NCI-H524 (cell line): ENCODE measurements around the gene PERCC1.
"Not testable (repeated sequence)": the region's sequence is repeated elsewhere in the genome, so short reads cannot be mapped to it uniquely, and the experiment has no call there.

Experiments used
- DNase-seq, 2 experiments: peaks; one replicate each; lab custom pipeline; 2025; lab: John Stamatoyannopoulos, UW

The PERCC1 gene

DNA sequence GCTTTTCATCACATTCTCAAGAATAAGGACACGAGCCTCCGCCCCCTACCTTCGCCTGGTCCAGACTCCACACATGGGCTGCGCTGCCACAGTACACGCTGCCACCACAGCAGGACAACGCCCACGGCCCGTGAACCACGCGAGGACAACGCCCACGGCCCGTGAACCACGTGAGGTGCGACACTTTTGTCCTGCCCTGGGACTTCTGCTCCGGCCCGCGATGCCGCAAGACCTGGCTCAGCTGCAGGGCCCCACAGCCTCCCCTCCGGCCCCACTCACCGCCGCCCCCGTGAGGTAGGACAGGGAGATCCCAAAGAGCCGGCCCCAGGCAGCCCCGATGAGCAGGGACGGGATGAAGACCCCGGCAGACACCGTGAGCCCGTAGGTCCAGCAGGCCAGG, 19.3 kb downstream of the PERCC1 start:
- DNase-seq = no peak

DNA sequence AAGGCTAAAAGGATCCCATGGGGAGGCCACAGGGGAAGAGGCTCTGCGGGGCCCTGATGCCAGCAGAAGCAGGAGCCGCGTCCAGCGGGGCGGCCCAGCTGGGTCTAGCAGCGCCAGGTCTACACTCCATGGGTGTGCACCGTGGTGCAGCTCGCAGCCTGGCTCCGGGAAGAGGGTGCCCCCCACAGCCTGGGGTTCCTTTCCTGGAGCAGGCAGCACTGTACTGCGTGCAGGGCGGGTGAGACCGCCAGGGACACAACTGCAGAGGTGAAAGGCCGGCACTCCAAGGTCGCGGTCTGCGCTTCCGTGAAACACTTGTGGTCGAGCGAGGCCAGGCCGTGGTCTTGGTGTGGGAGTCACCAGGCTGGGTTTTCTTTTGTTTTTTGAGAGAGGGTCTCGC, 20.0 kb downstream of the PERCC1 start:
- no peak for DNase-seq

DNA sequence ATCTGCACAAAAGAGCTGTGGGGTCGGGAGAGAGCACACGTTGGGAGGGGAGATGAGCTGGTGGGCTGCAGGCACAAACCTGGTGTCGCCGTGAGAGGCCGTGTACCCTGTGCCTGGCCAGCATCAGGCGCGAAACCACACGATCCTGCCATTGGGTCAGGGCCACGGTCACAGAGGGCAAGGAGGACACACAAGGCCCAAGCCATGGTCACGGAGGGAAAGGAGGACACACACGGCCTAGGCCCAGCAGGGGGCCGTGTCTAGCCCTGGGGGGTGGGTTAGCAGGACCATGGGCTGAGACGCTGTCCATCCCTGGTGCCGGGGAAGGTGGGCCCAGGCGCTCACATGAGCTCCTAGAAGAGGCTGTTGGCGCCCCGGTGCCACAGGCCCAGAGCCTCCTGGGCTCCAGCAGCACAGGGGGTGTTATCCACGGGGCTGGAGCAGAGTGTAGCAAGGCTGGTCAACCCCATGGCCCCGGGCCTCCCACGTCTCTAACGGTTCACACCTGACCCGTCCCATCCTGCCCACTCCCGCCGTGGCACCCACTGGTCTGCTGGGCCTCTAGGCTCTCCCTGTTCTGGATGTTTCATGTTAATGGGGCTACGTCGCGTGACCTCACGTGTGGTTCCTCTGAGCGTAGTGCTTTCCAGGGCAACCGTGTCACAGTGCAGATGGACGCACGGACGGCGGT, 21.0 kb downstream of the PERCC1 start:
- no peak for DNase-seq

DNA sequence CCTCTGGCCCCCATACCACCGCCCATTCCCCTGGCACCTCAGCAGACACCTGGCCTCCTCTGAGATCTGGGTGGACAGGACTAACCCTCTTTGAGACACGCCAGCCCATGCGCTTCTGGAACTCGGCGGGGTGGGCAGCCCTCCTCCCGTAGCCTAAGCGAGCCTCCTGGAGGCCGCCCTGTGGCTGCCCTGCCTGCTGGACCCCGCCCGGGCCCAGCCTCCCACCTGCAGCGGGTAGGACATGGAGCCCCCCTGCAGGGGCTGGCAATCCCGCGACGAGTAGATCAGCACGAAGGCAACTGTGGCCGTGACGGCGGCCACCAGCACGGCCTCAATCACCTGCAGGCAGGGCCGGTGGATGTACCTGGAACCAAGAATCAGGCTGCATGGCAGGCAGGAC, 21.7 kb downstream of the PERCC1 start:
- DNase-seq = no peak

DNA sequence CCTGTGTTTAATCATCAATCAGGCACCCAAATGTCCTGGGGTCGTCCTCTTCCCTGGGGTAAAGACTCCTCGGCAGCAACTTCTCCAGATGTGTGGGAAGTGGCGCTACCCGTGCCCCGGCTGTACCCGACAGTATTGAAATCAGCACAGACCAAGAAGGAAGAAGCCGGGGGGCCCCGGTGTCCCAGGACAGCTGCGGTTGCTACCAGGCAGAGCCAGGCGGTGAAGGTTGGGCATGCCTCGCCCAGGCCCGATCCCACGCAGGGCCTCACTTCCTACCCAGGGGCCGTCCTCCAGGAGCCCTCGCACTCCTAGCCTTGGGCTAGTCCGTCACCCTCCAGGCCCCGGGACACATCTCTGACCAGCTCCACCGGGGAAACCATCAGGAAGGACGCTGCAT, 22.4 kb downstream of the PERCC1 start:
- no peak for DNase-seq

DNA sequence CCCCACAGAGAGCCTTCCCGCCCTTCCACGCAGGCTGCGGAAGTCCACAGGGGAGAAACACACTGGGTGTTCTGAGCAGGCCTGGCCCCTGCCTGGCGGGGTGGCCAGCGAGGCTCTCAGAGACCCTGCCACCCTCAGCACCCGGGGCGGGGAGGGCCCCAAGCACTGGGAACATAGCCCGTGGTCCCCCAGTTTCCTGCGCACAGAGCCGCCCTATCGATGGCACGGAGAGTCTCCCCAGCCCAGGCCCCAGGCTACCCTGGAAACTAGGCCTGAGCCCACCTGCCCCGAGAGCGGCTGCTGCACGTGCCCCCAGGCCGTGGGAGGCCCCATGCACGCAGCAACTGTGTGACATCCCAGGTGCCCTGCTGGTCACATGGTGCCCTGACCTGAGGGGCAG, 23.7 kb downstream of the PERCC1 start:
- no peak for DNase-seq

DNA sequence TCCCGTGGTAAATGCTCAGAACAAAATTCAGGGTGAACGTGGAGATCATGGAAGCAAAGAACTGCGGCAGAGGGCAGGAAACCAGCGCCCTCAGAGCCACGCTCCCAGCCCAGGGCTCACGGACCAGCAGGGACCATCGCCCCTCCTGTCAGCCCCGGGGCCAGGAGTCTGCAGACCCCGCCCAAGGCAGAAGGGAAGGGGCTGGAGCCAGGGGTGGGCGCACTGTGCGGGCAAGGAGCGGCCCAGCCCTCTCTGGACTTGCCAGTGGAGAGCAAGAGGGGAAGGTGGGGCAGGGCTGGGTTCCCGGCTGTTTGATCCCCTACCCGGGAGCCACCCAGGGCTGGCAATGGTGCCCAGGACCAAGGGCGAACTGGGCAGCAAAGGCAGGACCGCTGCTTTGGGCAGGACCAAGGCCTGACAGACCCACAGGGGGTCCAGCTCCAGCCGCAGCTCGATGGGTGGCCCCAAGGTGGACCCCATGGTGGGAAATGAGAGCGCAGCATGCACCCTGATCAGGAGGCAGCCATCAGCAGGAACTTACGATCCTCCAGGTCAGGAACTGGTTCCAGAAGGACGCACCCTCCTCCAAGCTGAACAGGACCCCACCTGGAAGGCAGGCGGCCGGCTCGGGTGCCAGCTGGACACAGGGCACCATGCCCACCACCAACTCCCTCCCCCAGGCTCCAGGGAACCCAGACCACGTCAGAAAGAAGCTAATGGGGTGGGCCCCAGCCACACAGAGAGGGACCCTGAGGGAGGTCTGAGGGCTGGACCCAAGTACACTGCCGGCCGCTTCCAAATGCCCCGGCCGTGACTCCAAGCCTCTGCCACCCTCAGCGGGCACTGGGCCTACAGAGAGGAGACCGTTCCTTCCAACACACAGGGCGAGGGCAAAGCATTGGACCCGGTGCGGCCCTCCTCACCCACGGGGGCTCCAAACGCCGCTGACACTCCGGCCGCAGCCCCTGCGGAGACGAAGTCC, 24.6 kb downstream of the PERCC1 start:
- DNase-seq = no peak

DNA sequence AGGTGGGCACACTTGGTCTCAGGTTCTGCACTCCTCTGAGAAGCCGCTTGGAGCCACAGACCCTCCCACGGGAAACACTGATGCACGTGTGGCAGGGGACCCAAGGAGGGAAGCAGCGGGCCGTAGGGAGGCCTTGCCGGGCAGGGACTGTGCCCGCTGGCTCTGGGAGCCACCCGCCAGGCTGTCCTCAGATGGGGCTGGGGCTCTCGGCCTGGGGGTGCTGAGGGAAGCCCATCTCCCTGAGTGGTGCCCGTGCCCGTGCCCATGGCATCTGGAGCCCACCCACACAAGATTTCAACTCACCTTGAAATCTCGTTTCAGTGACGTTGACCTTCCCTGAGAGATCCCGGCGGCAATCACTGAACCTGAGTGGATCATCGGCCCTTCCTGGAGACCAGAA, 26.1 kb downstream of the PERCC1 start:
- DNase-seq = no peak

DNA sequence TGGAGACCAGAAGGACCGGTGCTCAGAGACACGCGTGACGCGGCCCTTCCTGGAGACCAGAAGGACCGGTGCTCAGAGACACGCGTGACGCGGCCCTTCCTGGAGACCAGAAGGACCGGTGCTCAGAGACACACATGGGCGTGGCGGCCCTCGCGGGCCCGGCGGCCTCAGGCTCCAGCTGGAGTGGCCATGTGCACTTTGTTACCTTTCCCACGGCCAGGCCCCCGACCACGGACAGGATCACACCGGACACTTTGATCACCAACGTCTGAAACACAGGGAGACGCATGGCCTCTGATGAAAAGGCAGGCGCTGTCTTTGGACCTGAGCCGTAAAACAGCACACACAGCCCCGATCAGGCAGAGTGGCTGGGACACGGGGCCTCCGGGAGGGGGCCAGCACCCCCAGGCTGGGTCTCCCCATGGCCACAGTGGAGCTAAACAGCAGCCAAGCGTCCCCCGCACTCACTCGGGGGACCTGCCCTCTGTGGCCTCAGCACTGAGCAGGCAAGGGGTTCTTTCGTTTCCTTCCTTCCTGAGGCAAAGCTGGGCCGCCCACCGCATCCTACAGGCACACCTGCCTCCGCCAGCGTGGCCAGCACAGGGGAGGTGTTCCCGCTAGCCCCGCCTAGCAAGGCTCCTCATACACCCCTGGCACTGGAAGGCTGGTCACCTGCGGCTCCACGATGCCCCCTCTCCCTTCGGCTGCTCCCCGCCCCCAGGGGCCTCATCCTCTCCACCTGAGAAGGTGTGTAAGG, 26.8 kb downstream of the PERCC1 start:
- no peak for DNase-seq

DNA sequence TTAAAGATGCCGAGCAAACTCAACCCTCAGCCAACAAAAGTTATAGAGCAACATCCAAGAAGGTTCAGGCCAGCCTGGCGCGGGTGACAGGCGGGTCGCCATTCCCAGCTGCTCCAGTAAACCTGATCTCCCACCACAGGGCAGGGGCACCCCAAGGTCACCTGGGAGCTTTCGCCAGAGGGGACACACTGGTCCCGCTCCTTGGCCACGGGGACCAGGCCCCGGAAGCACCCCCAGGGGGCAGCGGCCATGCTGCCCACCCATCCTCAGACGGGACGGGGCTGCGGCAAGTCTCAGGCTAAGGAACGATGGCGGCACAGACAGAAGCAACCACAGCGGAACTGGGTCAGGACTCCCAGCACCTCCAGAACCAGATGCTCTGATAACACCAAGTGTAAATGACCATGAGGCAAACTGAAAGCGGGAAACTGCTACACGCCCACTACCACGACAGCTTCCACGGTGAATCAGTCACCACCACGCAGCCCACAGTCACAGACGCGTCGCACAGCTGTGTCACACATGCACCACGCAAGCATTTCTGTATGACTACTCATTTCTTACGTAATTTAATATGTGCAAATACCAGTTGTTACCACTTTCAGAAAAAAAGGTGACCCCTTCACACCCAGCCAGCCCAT, 27.6 kb downstream of the PERCC1 start:
- no peak for DNase-seq

DNA sequence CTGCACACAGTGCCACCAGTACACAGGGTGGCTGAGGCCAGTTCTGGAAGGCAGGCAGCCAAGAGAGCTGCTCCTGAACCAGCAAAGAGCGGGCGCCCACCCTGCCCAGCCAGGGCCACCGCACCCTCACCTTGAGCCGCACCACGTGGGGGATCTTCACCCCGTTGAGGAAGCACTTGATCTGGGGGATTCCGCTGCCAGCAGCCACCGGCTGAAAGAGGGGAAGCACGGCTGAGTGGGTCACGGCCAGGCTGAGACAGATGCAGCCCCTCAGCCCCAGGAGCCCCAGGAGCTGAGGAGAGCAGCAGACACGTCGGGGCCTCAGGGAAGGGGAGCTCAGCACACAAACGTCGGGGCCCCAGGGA, 28.1 kb downstream of the PERCC1 start:
- no peak for DNase-seq

DNA sequence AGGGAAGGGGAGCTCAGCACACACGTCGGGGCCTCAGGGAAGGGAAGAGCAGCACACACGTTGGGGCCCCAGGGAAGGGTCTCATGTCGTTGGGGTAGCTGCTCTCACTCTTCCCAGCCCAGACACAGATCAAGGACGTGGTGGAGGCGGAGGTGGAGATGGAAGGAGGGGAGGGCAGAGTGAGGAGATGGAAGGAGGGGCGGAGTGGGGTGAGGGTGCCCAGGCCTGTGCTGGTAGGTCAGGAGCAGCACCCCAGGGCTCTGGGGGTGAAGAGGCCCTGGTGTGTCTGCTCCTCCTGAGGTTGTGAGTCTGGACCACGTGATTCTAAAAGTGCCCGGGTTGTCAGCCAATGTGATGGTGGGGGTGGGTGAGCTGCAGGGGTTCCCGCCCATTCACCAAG, 29.1 kb downstream of the PERCC1 start:
- no peak for DNase-seq

DNA sequence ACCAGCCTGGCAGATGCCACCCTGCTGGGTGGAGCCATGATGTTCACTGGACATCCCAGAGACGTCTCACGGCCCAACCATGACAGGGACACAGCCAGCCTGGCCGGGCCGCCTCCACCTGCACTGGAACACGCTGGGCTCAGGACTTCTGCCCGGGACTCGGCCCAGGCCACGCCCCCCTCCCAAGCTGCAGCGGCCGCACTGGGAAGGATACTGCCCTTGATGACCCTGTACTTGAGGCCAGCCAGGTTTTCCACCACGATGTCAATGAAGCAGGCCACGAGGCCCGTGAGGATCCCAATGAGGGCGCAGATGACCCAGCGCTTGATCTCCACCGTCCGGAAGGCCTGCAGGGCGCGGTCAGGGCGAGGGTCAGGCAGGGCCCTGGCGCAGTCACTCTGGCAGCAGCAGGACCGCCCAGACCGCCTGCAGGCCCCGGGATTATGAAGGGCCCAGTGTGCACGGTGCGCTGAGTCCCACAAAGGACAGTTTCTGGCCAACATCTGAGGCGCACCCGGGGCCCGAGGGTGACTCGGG, 29.8 kb downstream of the PERCC1 start:
- DNase-seq = no peak

DNA sequence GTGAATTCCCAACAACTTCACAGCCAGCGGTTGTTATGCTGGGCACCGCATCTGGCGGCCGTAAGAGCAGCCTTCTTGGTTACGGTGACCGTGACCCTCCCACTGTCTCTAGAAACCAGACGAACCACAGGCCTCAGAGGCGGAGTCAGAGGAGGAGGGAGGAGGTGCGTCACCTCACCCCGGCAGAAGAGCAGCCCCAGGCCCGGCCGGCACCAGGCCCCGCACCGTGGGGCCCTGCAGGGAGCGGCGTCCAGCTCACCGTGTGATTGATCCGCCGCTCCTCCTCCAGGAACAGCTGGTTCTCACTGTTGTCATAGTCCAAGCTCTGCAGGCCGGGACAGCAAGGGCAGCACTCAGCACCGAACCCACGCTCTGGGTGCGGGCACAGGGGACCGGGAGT, 30.3 kb downstream of the PERCC1 start:
- DNase-seq = no peak

DNA sequence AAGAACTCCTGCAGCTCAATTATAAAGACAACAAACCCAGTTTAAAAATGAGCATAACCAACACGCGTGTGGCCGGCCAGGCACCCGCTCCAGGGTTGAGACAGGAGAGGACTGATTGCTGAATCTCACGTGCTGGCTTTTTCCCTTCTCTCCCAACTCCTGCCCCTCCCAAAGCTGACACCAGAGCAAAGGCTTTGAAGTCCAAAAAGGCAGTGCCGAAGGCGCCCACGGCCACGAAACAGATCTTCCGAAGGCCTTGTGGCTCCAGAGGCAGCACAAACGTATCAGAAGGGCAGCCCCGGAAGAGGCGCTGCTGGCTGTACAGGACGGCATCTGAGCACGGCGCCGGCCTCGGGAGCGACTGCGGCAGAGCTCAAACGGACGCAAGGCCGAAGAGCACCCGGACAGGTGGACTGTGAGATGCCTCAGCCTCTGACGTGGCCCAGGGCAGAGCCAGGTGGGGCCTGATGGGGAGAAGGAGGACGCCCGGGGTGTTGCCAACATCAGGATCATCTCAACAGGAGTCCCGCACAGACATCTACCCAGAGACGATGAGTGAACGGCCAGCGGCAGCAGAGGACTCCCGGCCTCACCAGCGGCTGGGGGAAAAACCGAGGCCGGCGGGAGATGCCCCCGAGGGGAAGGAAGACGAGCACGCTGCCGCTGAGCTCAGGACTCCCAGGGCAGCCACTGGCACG, 33.5 kb downstream of the PERCC1 start:
- DNase-seq = no peak

DNA sequence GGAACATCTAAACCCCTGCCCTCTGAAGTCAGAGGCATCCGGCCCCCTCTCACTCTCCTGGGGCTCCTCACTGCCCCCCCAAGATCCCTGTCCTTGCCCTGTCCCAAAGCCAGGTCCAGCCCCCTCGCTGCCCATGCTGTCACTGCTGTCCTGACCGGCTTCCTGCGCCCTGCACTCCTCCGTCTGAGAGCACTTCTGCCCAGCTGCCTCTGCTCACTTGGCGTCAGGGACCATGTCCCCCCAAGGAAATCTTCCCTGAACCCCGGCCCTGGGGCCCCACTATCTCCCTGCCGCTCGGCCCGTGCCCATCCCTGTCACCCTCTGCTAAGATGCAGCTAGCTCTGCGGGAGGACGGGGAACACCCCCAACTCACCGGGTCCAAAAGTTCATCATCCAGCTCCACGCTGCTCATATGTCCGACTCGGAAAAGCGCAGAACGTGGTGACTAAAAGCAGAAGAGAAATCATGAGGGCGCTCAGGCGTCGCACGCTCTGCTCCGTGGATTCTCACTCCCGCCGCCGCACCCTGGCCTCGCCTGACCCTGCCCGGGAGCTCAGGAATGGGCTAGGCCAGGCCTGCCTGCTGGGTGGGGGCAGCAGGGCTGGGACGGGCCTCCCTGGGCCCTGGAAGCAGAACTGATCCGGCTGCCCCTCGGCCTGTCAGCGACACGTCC, 34.2 kb downstream of the PERCC1 start:
- no peak for DNase-seq

DNA sequence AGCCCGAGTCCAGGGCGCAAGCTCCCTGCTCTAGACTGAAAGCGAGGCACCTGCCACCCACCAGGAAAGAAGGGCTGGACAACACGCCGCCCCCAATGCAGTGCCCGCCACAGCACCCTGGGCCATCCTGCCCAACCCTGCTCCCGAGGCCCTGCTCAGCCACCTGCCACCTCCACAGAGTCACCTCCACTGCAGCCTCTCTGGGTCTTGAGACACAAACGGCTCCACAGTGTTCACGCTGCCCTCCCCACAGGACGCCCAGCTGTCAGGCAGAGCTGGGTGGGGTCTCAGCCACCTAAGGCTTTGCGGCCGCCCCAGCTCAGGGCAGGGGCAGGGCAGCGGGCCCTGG, 34.7 kb downstream of the PERCC1 start:
- no peak for DNase-seq

DNA sequence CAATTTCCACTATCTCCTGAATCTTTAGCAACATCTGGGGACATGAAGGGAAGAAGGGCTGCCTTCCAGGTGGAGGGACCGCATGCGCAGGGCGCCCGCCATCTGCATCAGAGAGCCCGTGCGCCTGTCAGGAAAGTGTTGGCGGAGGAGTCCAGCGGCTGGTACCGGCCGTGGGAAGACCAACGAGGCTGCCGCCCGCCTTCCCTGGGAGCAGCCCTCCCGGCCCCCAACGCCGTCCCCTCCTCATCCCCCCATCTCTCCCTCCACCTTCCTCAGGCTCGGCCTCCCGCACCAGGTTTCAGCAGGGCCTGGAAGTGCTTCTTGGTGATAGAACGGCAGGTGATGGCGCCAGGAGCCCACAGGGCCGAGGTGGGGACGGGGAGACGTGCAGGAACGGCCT, 35.2 kb downstream of the PERCC1 start:
- no peak for DNase-seq

DNA sequence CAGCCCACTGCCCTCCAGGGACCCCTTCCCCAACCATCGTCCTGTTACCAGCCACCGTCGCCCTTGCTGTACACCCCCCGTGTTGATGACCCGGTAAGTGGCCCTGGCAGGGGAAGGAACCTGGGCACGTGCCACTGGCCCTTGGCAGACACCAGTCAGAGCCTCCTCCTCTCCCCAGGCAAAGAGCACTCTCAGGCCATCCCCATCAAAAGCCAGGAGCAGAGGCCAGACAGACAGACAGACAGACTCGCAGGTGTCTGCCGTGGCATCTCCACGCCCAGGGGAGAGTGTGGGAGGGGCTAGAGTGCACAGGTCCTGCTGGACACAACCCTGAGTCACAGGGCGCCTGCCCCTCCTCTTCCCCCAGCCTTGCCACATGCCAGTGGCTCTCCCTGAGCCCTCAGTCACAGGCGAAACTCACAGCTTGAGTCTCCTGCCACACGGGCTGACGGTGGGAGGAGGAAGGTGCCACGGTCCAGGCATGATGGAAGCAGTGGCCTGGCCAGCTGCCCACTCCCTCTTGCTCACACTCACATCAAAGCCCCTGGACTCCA, 36.2 kb downstream of the PERCC1 start:
- DNase-seq = no peak

DNA sequence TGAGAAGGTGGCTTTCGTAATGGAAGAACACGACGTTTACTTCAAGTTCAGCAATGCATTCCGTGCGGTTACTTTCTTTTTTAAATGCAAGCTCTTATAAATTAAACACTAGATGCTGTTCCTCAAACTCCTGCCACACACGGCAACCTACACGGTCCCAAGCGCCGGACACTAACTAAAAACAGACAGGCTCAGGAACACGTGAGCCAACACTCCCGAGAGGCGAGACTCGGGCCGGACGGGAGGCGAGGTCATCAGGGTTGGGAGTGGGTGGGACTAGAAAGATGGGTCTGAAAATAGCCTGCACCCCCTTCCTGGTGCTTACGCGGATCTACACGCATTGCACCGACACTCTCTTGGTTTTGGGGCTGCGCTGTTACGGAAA, 37.5 kb downstream of the PERCC1 start:
- DNase-seq = no peak

DNA sequence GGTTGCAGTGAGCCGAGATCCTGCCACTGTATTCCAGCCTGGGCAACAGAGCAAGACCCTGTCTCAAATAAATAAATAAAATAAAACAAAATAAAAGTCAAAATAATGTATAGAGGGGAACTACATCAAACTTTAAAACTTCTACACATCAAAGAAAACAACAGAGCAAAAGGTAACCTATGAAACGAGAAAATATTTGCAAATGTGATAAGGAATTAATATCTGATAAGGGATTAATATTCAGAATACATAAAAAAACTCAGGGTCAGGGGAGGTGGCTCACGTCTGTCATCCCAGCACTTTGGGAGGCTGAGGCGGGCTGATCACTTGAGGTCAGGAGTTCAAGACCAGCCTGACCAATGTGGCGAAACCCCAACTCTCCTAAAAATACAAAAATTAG, 38.3 kb downstream of the PERCC1 start:
- DNase-seq = not testable (repeated sequence)
